22Rv1 (cell line): ENCODE results near the gene LGALS7.

ENCODE experiments used
- CTCF ChIP-seq: fragments of 450-650 bp; IDR thresholded peaks from 2 replicates; pipeline ENCODE4 v1.5.1; 2017; ENCODE audit warnings: mild to moderate bottlenecking
- ZFX ChIP-seq: fragments of 450-650 bp; IDR thresholded peaks from 2 replicates; pipeline ENCODE4 v1.6.1; 2017; ENCODE audit warnings: antibody characterized with exemption, borderline replicate concordance

- no peak for TF ChIP-seq CTCF
- TF ChIP-seq ZFX = no peak
Observed at GRCh38 chr19:38735257-38735686, 38.0 kb downstream of the LGALS7 start.
